Endothelial cell of umbilical vein (primary cell): ENCODE data around the gene LY9. TPM values are rescaled to one million over a fixed set of nuclear protein-coding genes. Genes with fewer than 3 reads are reported as not detected.

Experiments used
- BruUV-seq: library from RNA; stranded (reverse); fragments of 400-500 nt; replicated peaks from 2 replicates; lab custom pipeline; 2021; lab: Mats Ljungman, UMichigan
- CTCF ChIA-PET: fragments of 300-600, 350-600 bp; sonication (Branson Sonifier 250); formaldehyde crosslinking; loops from one replicate; lab custom pipeline; 2021; ENCODE audit warnings: antibody characterized with exemption, inconsistent platforms; lab: Charles Lee
- POLR2A ChIA-PET: fragments of 300-600, 350-600 bp; sonication (Branson Sonifier 250); formaldehyde crosslinking; loops from one replicate; lab custom pipeline; 2021; ENCODE audit warnings: antibody characterized with exemption, inconsistent platforms; lab: Charles Lee
- DNase-seq: peaks from one replicate; pipeline ENCODE4 v3.0.0-alpha.2; 2011; ENCODE audit warnings: low read depth, low spot score
- FAIRE-seq: peaks from 2 replicates; lab custom pipeline; 2011; peaks lifted over from hg19 to GRCh38; lab: Jason Lieb, UNC
- H2AFZ ChIP-seq: 2 replicates; pipeline ENCODE4 v1.6.0; 2012; ENCODE audit warnings: low read depth, low read length, control low read depth, inconsistent platforms
- H3K27ac ChIP-seq: 2 replicates; pipeline ENCODE4 v1.5.1; 2011; ENCODE audit warnings: low read depth, mild to moderate bottlenecking, control low read depth, low read length, moderate library complexity; ENCODE audit not compliant: insufficient read depth
- H3K27me3 ChIP-seq, 2 experiments: 2 replicates each; pipeline versions ENCODE4 v1.6.0 to v1.6.1; 2011; ENCODE audit warnings: low read length in 2 of 2, mixed read lengths in 1 of 2; ENCODE audit not compliant: control insufficient read depth in 2 of 2, insufficient read depth in 2 of 2
- H3K36me3 ChIP-seq, 2 experiments: 2 replicates in 1 of 2; 3 replicates in 1 of 2; pipeline ENCODE4 v1.5.1; 2011; ENCODE audit warnings: low read length in 2 of 2, mild to moderate bottlenecking in 1 of 2, moderate library complexity in 1 of 2; ENCODE audit not compliant: control insufficient read depth in 2 of 2, insufficient read depth in 2 of 2; ENCODE audit errors: extremely low read depth in 1 of 2
- H3K4me1 ChIP-seq: 3 replicates; pipeline ENCODE4 v1.5.1; 2011; ENCODE audit warnings: mild to moderate bottlenecking, low read length; ENCODE audit not compliant: control insufficient read depth, insufficient read depth; ENCODE audit errors: extremely low read depth
- H3K4me2 ChIP-seq: 2 replicates; pipeline ENCODE4 v1.6.1; 2011; ENCODE audit warnings: low read length, control low read depth, mixed read lengths; ENCODE audit not compliant: insufficient read depth
- H3K4me3 ChIP-seq, 3 experiments: fragments of 200-600 bp in 1 of 3; sonication (generic), shearing (Covaris generic) in 1 of 3; replicated peaks in 1 of 3; 2 replicates each; pipeline ENCODE4 v1.5.1; 2011 to 2016; ENCODE audit warnings: control low read depth in 3 of 3, low read length in 3 of 3, mild to moderate bottlenecking in 2 of 3, inconsistent platforms in 1 of 3, low read depth in 1 of 3, moderate library complexity in 1 of 3; ENCODE audit not compliant: insufficient read depth in 1 of 3
- H3K79me2 ChIP-seq: 2 replicates; pipeline ENCODE4 v1.6.0; 2012; ENCODE audit warnings: low read length, inconsistent platforms; ENCODE audit not compliant: control insufficient read depth, insufficient read depth
- H3K9ac ChIP-seq: replicated peaks from 2 replicates; pipeline ENCODE3; 2011; ENCODE audit warnings: low read length, control low read depth; ENCODE audit not compliant: insufficient read depth; ENCODE audit errors: extremely low read depth
- H3K9me1 ChIP-seq: replicated peaks from 3 replicates; pipeline ENCODE4 v1.6.0; 2011; ENCODE audit warnings: mild to moderate bottlenecking, low read length; ENCODE audit not compliant: control insufficient read depth, insufficient read depth; ENCODE audit errors: extremely low read depth
- H3K9me3 ChIP-seq: replicated peaks from 2 replicates; pipeline ENCODE4 v1.5.1; 2012; ENCODE audit warnings: low read length, inconsistent platforms; ENCODE audit not compliant: control insufficient read depth, insufficient read depth
- H4K20me1 ChIP-seq: replicated peaks from 2 replicates; pipeline ENCODE3; 2011; ENCODE audit warnings: mild to moderate bottlenecking, low read length; ENCODE audit not compliant: control insufficient read depth, insufficient read depth; ENCODE audit errors: extremely low read depth
- CTCF ChIP-seq, 2 donors: IDR thresholded peaks; 1 replicate in 1 of 2; 2 replicates in 1 of 2; pipeline ENCODE4 v1.5.1; 2011; ENCODE audit warnings: low read length in 2 of 2, mild to moderate bottlenecking in 2 of 2, moderate library complexity in 2 of 2, control low read depth in 1 of 2, inconsistent platforms in 1 of 2, low read depth in 1 of 2; ENCODE audit not compliant: insufficient read depth in 1 of 2; ENCODE audit errors: extremely low read depth in 1 of 2
- EZH2 ChIP-seq: IDR thresholded peaks from 2 replicates; pipeline ENCODE4 v1.6.1; 2012; ENCODE audit warnings: borderline replicate concordance, low read depth, mild to moderate bottlenecking, moderate library complexity, low read length, inconsistent platforms; ENCODE audit not compliant: severe bottlenecking
- FOS ChIP-seq: IDR thresholded peaks from 2 replicates; pipeline ENCODE4 v1.6.1; 2011; ENCODE audit warnings: mild to moderate bottlenecking, low read length, moderate library complexity, borderline replicate concordance; ENCODE audit not compliant: insufficient read depth
- GATA2 ChIP-seq: IDR thresholded peaks from 2 replicates; pipeline ENCODE4 v1.7.0; 2011; ENCODE audit warnings: low read depth, mild to moderate bottlenecking, moderate library complexity, mixed read lengths, low read length; ENCODE audit not compliant: insufficient read length, insufficient read depth
- JUN ChIP-seq: IDR thresholded peaks from 2 replicates; pipeline ENCODE4 v1.6.1; 2011; ENCODE audit warnings: borderline replicate concordance, low read depth; ENCODE audit not compliant: insufficient read length, insufficient read depth
- MAX ChIP-seq: IDR thresholded peaks from 2 replicates; pipeline ENCODE4 v1.6.1; 2011; ENCODE audit not compliant: insufficient read depth, insufficient read length
- MYC ChIP-seq: IDR thresholded peaks from one replicate; pipeline ENCODE4 v1.6.1; 2011; ENCODE audit warnings: mild to moderate bottlenecking, low read depth, low read length
- POLR2A ChIP-seq: IDR thresholded peaks from 2 replicates; pipeline ENCODE4 v1.6.1; 2012; ENCODE audit warnings: low read depth, mild to moderate bottlenecking, control low read depth, low read length
- POLR2AphosphoS5 ChIP-seq: IDR thresholded peaks from 2 replicates; pipeline ENCODE4 v1.6.1; 2012; ENCODE audit warnings: low read depth, mild to moderate bottlenecking, control low read depth, low read length, moderate library complexity; ENCODE audit not compliant: insufficient read depth
- dilution Hi-C: fragments of 300-500 bp; cut with MboI; formaldehyde crosslinking; loops from one replicate; pipeline ENCODE4 v1.15.0; 2019; ENCODE audit warnings: low sequenced_read_pairs; ENCODE audit not compliant: extremely low pct_ligation_motif_present
- intact Hi-C: fragments of 100-400 bp; cut with micrococcal nuclease; formaldehyde crosslinking; loops from one replicate; pipeline ENCODE4 v1.10.0; 2022
- polyA plus RNA-seq, 4 experiments: library from polyadenylated mRNA; depleted of rRNA in 3 of 4; stranded (reverse) in 3 of 4; unstranded in 1 of 4; fragments of >200 nt; gene quantifications; 2 replicates each; pipeline versions ENCODE4 v1.2.1 to v1.2.3, GENCODE V29; 2011 to 2012; ENCODE audit warnings: missing spikeins in 1 of 4
- total RNA-seq: library from RNA; stranded (reverse); gene quantifications from 2 replicates; pipeline ENCODE4 v1.2.3, GENCODE V29; 2021

Gene LY9
- total and polyA plus RNA-seq, 2 donors (not counting 3 experiments of a cell fraction or from before 2014, with no cell fraction given): not detected

GRCh38 chr1:160763993-160764392 lies 32.0 kb upstream of the LY9 start:
- Histone ChIP-seq H3K27me3 (peaks cover 0 to 1% of the 10 kb centered on the region in 2 experiments), H3K9ac (no peak overlapping the region), H3K4me1 (no peaks in the 10 kb centered on the region), H2AFZ (no peak overlapping the region), H4K20me1 (no peaks in the 10 kb centered on the region), H3K36me3 (no peaks in the 10 kb centered on the region), H3K4me2 (no peak overlapping the region), H3K9me1 (no peaks in the 10 kb centered on the region), H3K79me2 (no peaks in the 10 kb centered on the region), H3K27ac (no peak overlapping the region), H3K9me3 (no peaks in the 10 kb centered on the region), H3K4me3 (no peak overlapping the region)
- DNase-seq: no peak
- BruUV-seq: no TSS peak
- ChIA-PET CTCF (interaction anchor here (1.0 kb wide), 1 partner anchor 11 kb away, joined by 3 read pairs; no protein-coding TSS in a partner anchor), POLR2A (interaction anchor here (0.6 kb wide), 1 partner anchor 73 kb away, joined by 3 read pairs; no protein-coding TSS in a partner anchor)
- dilution Hi-C loops (no loop called here), intact Hi-C loops (no loop called here)
- TF ChIP-seq GATA2: no peak
- TF ChIP-seq FOS: no peak
- no peak for TF ChIP-seq CTCF (IDR thresholded peaks at IDR 0.05; ENCODE audit: extremely low read depth in 1 of 2, insufficient read depth in 1 of 2, low read depth in 1 of 2, low read length in 2 of 2)
- no peak for TF ChIP-seq EZH2
- no peak for TF ChIP-seq MYC
- no peak for TF ChIP-seq POLR2AphosphoS5
- no peak for TF ChIP-seq MAX
- no peak for TF ChIP-seq JUN
- no peak for TF ChIP-seq POLR2A
- FAIRE-seq: no peak
